ENCODE results near the gene ZNF200. TPM values are rescaled to one million over a fixed set of nuclear protein-coding genes. Genes with fewer than 3 reads are reported as not detected.

The ZNF200 gene
- total RNA-seq, 1 experiment from 2014 or later, result 8.8 TPM

GRCh38 chr16:3249451-3249850 is 14.5 kb upstream of the ZNF200 start (continued):
- TF ChIP-seq ATF3 (IDR thresholded peaks at IDR 0.05) (no peak), POLR2A (IDR thresholded peaks at IDR 0.05; ENCODE audit: borderline replicate concordance, extremely low read depth, insufficient read depth, insufficient read length) (no peak), RAD21 (IDR thresholded peaks at IDR 0.05; ENCODE audit: low read depth) (no peak), EZH2 (IDR thresholded peaks at IDR 0.05) (no peak), FOSL1 (IDR thresholded peaks at IDR 0.05; ENCODE audit: low read depth) (no peak)

GRCh38 chr16:3249020-3249419 is 14.1 kb upstream of the ZNF200 start:
- no TSS peak for BruUV-seq (replicated peaks)
- H3K36me3 ChIP-seq (ENCODE audit: control insufficient read depth in 1 of 2, insufficient read depth in 2 of 2, low read length in 2 of 2), result no peaks in the 10 kb centered on the region
- H3K9me2 ChIP-seq (ENCODE audit: insufficient read depth), result no peaks in the 10 kb centered on the region
- H3K4me1 ChIP-seq (ENCODE audit: control insufficient read depth in 1 of 2, insufficient read depth in 2 of 2, low read length in 2 of 2), result 0 out of 4 replicates have a peak, but pooled peaks cover 0 to under 1% of the 10 kb centered on the region in 2 experiments
- ChIA-PET POLR2A (no interaction called here), CTCF (no interaction called here), RAD21 (ENCODE audit: low non-redundant PET in 1 of 2, low total read pairs in 2 of 2, uncharacterized antibody in 2 of 2, unreplicated experiment in 2 of 2) (no interaction called here)
- no peaks in the 10 kb centered on the region for H4K20me1 ChIP-seq (ENCODE audit: insufficient read depth)
- no peak overlapping the region for H3K9ac ChIP-seq (ENCODE audit: low read length)
- H3K27me3 ChIP-seq (ENCODE audit: insufficient read depth, low read length), result no peaks in the 10 kb centered on the region
- H3K4me2 ChIP-seq (ENCODE audit: low read length), result no peak overlapping the region
- ATAC-seq (no peak), DNase-seq (ENCODE audit: low read depth, low spot score) (no peak)
- peaks cover under 1 to 3% of the 10 kb centered on the region in 2 experiments; a peak in 2 of 4 replicates for H3K9me3 ChIP-seq (ENCODE audit: control insufficient read depth in 1 of 2, insufficient read depth in 1 of 2, low read depth in 1 of 2, low read length in 2 of 2)
- intact Hi-C loops (cut with micrococcal nuclease), result no loop called here
- no peak overlapping the region for H3K4me3 ChIP-seq (replicated peaks in 1 of 2; ENCODE audit: low read depth in 1 of 2, low read length in 2 of 2)
- H3K27ac ChIP-seq (ENCODE audit: low read depth, low read length), result no peak overlapping the region
- no peak overlapping the region for H2AFZ ChIP-seq (ENCODE audit: low read depth, low read length, poor library complexity, severe bottlenecking)
- no peaks in the 10 kb centered on the region for H3K79me2 ChIP-seq (ENCODE audit: insufficient read depth, low read length)
- TF ChIP-seq REST (IDR thresholded peaks at IDR 0.05; ENCODE audit: low read depth), result no peak
- no peak for TF ChIP-seq EGR1 (IDR thresholded peaks at IDR 0.05; ENCODE audit: low read depth)
- no peak for TF ChIP-seq FOSL1 (IDR thresholded peaks at IDR 0.05; ENCODE audit: low read depth)
- no peak for TF ChIP-seq CBX3 (IDR thresholded peaks at IDR 0.05; ENCODE audit: low read depth)
- no peak for TF ChIP-seq POLR2AphosphoS5 (IDR thresholded peaks at IDR 0.05; ENCODE audit: low read depth, low read length)
- TF ChIP-seq CTCF (IDR thresholded peaks at IDR 0.05 in 2 of 3, conservative IDR thresholded peaks at IDR 0.05 in 1 of 3; ENCODE audit: borderline replicate concordance in 1 of 3, insufficient read depth in 1 of 3, low read depth in 2 of 3, low read length in 2 of 3), result no peak
- no peak for TF ChIP-seq ZNF274 (IDR thresholded peaks at IDR 0.05; ENCODE audit: low read depth, low read length)
- TF ChIP-seq RAD21 (IDR thresholded peaks at IDR 0.05; ENCODE audit: low read depth), result no peak
- TF ChIP-seq YY1 (IDR thresholded peaks at IDR 0.05; ENCODE audit: extremely low read depth, insufficient replicate concordance, low read depth, low read length), result no peak
- no peak for TF ChIP-seq ELF1 (IDR thresholded peaks at IDR 0.05; ENCODE audit: borderline replicate concordance, low read depth)
- no peak for TF ChIP-seq JUND (IDR thresholded peaks at IDR 0.05)
- TF ChIP-seq POLR2A (IDR thresholded peaks at IDR 0.05; ENCODE audit: borderline replicate concordance, extremely low read depth, insufficient read depth, insufficient read length), result no peak
- no peak for TF ChIP-seq EZH2phosphoT487 (IDR thresholded peaks at IDR 0.05; ENCODE audit: borderline replicate concordance)
- no peak for TF ChIP-seq TCF7L2 (IDR thresholded peaks at IDR 0.05; ENCODE audit: borderline replicate concordance, extremely low read depth, insufficient read depth, insufficient read length)
- no peak for TF ChIP-seq ZBTB33 (IDR thresholded peaks at IDR 0.05; ENCODE audit: extremely low read depth, insufficient replicate concordance, low read length)
- TF ChIP-seq ATF3 (IDR thresholded peaks at IDR 0.05), result no peak
